ENCODE data around the gene TXNRD1.
A peak's percentile ranks its signal among the peaks of the same experiment; 100 is the strongest.

The TXNRD1 gene

GRCh38 chr12:104219361-104219892, 3.8 kb downstream of the TXNRD1 start (continued):
- TF ChIP-seq TSHZ1 (tag by site-specific recombination; IDR thresholded peaks at IDR 0.05; ENCODE audit: borderline replicate concordance) (peak; percentile 41), ZFHX2 (tag by site-specific recombination; conservative IDR thresholded peaks at IDR 0.05) (no peak), SP7 (tag by site-specific recombination; IDR thresholded peaks at IDR 0.05) (peak; percentile 95), ZXDB (tag by site-specific recombination; IDR thresholded peaks at IDR 0.05) (peak; percentile 70), IKZF3 (tag by site-specific recombination; IDR thresholded peaks at IDR 0.05) (peak; percentile 90), ZNF518A (tag by site-specific recombination; conservative IDR thresholded peaks at IDR 0.05; ENCODE audit: low read depth) (peak; percentile 22; the same call in 1 of the 2 replicates), ZSCAN5A (tag by site-specific recombination; IDR thresholded peaks at IDR 0.05) (no peak), MZF1 (tag by site-specific recombination; IDR thresholded peaks at IDR 0.05; ENCODE audit: borderline replicate concordance) (no peak), ZNF623 (tag by site-specific recombination; IDR thresholded peaks at IDR 0.05) (0 out of 2 replicates have a peak, but pooled peaks have one; percentile 25), ZNF24 (tag by site-specific recombination; IDR thresholded peaks at IDR 0.05) (peak; percentile 88), ZNF830 (tag by site-specific recombination; IDR thresholded peaks at IDR 0.05; ENCODE audit: low read depth) (no peak), ZNF10 (tag by site-specific recombination; IDR thresholded peaks at IDR 0.05) (0 out of 2 replicates have a peak, but pooled peaks have one; percentile 55), ZNF350 (tag by site-specific recombination; IDR thresholded peaks at IDR 0.05) (no peak), ZNF660 (tag by site-specific recombination; IDR thresholded peaks at IDR 0.05) (peak; percentile 54; the same call in 1 of the 2 replicates), ZFP69B (tag by site-specific recombination; IDR thresholded peaks at IDR 0.05) (peak; percentile 44; the same call in 1 of the 2 replicates)

- Histone ChIP-seq H3K36me3 (ENCODE audit: control insufficient read depth in 2 of 2, insufficient read depth in 1 of 2, low read length in 2 of 2) (no peaks in the 10 kb centered on the region), H3K9me3 (ENCODE audit: control insufficient read depth, insufficient read depth, low read depth, low read length) (no peaks in the 10 kb centered on the region), H3K27ac (ENCODE audit: extremely low read depth, low read depth, low read length) (peak overlapping the region; percentile 76), H3K4me3 (ENCODE audit: low read depth, low read length) (no peak overlapping the region; the same call in 1 of the 2 replicates), H3K4me1 (ENCODE audit: control insufficient read depth, insufficient read depth, low read length) (peaks cover 2% of the 10 kb centered on the region)
- ChIA-PET POLR2A (interaction anchor here (0.5 to 6.1 kb wide), 6 partner anchors 13 to 1343 kb away, joined by 3 to 59 read pairs (median 6); partner anchors contain the start of genes NFYB and TDG), CTCF (interaction anchor here (0.6 to 1.3 kb wide), 4 partner anchors 16 to 237 kb away, joined by 3 to 4 read pairs (median 4); no protein-coding TSS in a partner anchor)
- TF ChIP-seq BCL11A (tag by site-specific recombination; IDR thresholded peaks at IDR 0.05; ENCODE audit: low read depth): peak; percentile 81; the same call in 1 of the 2 replicates
- TF ChIP-seq GLI2 (tag by site-specific recombination; IDR thresholded peaks at IDR 0.05; ENCODE audit: borderline replicate concordance, low read depth): peak; percentile 8; the same call in 1 of the 2 replicates
- TF ChIP-seq KLF17 (tag by site-specific recombination; IDR thresholded peaks at IDR 0.05): no peak; the same call in 1 of the 2 replicates
- TF ChIP-seq ZNF707 (tag by site-specific recombination; IDR thresholded peaks at IDR 0.05): no peak
- TF ChIP-seq ZNF544 (tag by site-specific recombination; IDR thresholded peaks at IDR 0.05): no peak
- TF ChIP-seq ZBTB21 (tag by site-specific recombination; IDR thresholded peaks at IDR 0.05): peak; percentile 48
- TF ChIP-seq ZNF157 (tag by site-specific recombination; IDR thresholded peaks at IDR 0.05): no peak
- TF ChIP-seq AEBP2 (tag by site-specific recombination; IDR thresholded peaks at IDR 0.05; ENCODE audit: borderline replicate concordance): no peak
- TF ChIP-seq ZFP37 (tag by site-specific recombination; IDR thresholded peaks at IDR 0.05): 0 out of 2 replicates have a peak, but pooled peaks have one; percentile 9
Observed at GRCh38 chr12:104219908-104220404, 4.4 kb downstream of the TXNRD1 start.
